K562 (cell line): ENCODE measurements around the gene SLC8A2. TPM values are rescaled to one million over a fixed set of nuclear protein-coding genes. Genes with fewer than 3 reads are reported as not detected.
A peak's percentile ranks its signal among the peaks of the same experiment; 100 is the strongest.

Experiments used
- ATAC-seq: fragments of 200-7000 bp; cut with Tn5 transposase; 3 replicates; pipeline ENCODE4 v1.9.1; 2020; ENCODE audit warnings: moderate library complexity
- BruUV-seq: library from RNA; stranded (reverse); fragments of 400-500 nt; replicated peaks from 2 replicates; lab custom pipeline; 2021; lab: Mats Ljungman, UMichigan
- CTCF ChIA-PET: fragments of 300-600 bp; formaldehyde crosslinking; extraction: SDS; loops from one replicate; lab custom pipeline; 2021; ENCODE audit warnings: low intra/inter-chr PET ratio; lab: Yijun Ruan, JAX
- POLR2A ChIA-PET: fragments of 300-600, 350-650 bp; sonication (Branson Sonifier 250); formaldehyde crosslinking; extraction: SDS; loops from one replicate; lab custom pipeline; 2021; ENCODE audit warnings: antibody characterized with exemption, inconsistent platforms; lab: Yijun Ruan, JAX
- DNase-seq, 4 experiments: peaks; one replicate each; pipeline versions ENCODE4 v3.0.0 to v3.0.0-alpha.2; 2011 to 2018; ENCODE audit warnings: low spot score in 3 of 4, mixed read lengths in 3 of 4; ENCODE audit errors: extremely low read depth in 1 of 4
- FAIRE-seq: peaks from 2 replicates; lab custom pipeline; 2011; peaks lifted over from hg19 to GRCh38; lab: Jason Lieb, UNC
- H2AFZ ChIP-seq: 2 replicates; pipeline ENCODE4 v1.6.0; 2011; ENCODE audit warnings: low read depth, low read length, control low read depth, inconsistent platforms
- H3K27ac ChIP-seq: fragments of 200-600 bp; 3 replicates; pipeline ENCODE4 v1.8.0; 2011; ENCODE audit warnings: low read depth, mild to moderate bottlenecking, control low read depth, inconsistent platforms, low read length, moderate library complexity, mixed read lengths; ENCODE audit errors: extremely low read depth
- H3K27me3 ChIP-seq, 2 experiments: fragments of 300-600 bp in 1 of 2; 2 replicates in 1 of 2; 3 replicates in 1 of 2; pipeline versions ENCODE4 v1.6.0 to v1.8.0; 2011; ENCODE audit warnings: inconsistent platforms in 2 of 2, low read length in 2 of 2, mild to moderate bottlenecking in 1 of 2, mixed read lengths in 1 of 2, moderate library complexity in 1 of 2; ENCODE audit not compliant: control insufficient read depth in 2 of 2, insufficient read depth in 2 of 2
- H3K36me3 ChIP-seq: fragments of 300-600 bp; 3 replicates; pipeline ENCODE4 v1.8.0; 2011; ENCODE audit warnings: mild to moderate bottlenecking, low read length, inconsistent platforms; ENCODE audit not compliant: control insufficient read depth, insufficient read depth
- H3K4me1 ChIP-seq, 2 experiments: fragments of 200-600 bp in 1 of 2; replicated peaks in 1 of 2; 2 replicates in 1 of 2; 3 replicates in 1 of 2; pipeline versions ENCODE4 v1.5.1 to v1.8.0; 2011; ENCODE audit warnings: inconsistent platforms in 2 of 2, low read length in 2 of 2, mild to moderate bottlenecking in 1 of 2, mixed read lengths in 1 of 2, moderate library complexity in 1 of 2; ENCODE audit not compliant: control insufficient read depth in 2 of 2, insufficient read depth in 2 of 2
- H3K4me2 ChIP-seq: 2 replicates; pipeline ENCODE4 v1.6.1; 2011; ENCODE audit warnings: low read length, control low read depth, inconsistent platforms, mixed read lengths; ENCODE audit not compliant: insufficient read depth
- H3K4me3 ChIP-seq: fragments of 200-600 bp; sonication (generic), shearing (Covaris generic); 2 replicates; pipeline ENCODE4 v1.5.1; 2016; ENCODE audit warnings: control low read depth, inconsistent platforms
- H3K79me2 ChIP-seq: fragments of 200-600 bp; 3 replicates; pipeline ENCODE4 v1.8.0; 2011; ENCODE audit warnings: low read length, inconsistent platforms; ENCODE audit not compliant: control insufficient read depth, insufficient read depth
- H3K9ac ChIP-seq, 2 experiments: 2 replicates each; pipeline versions ENCODE4 v1.6.0 to v1.6.1; 2011; ENCODE audit warnings: low read depth in 2 of 2, low read length in 2 of 2, control low read depth in 1 of 2, inconsistent platforms in 1 of 2, mild to moderate bottlenecking in 1 of 2, mixed read lengths in 1 of 2; ENCODE audit not compliant: insufficient read depth in 1 of 2
- H3K9me1 ChIP-seq: one replicate; pipeline ENCODE4 v1.6.0; 2011; ENCODE audit warnings: inconsistent platforms, mild to moderate bottlenecking, low read length, moderate library complexity; ENCODE audit not compliant: control insufficient read depth, insufficient read depth
- H3K9me3 ChIP-seq: replicated peaks from 2 replicates; pipeline ENCODE4 v1.5.1; 2011; ENCODE audit warnings: low read depth, low read length, inconsistent platforms; ENCODE audit not compliant: control insufficient read depth, insufficient read depth
- H4K20me1 ChIP-seq: replicated peaks from 2 replicates; pipeline ENCODE4 v1.6.1; 2011; ENCODE audit warnings: low read length, inconsistent platforms, mixed read lengths; ENCODE audit not compliant: control insufficient read depth, insufficient read depth
- BCOR ChIP-seq: fragments of 450-650 bp; IDR thresholded peaks from 2 replicates; pipeline ENCODE4 v1.6.1; 2016
- HMGN3 ChIP-seq: IDR thresholded peaks from 2 replicates; pipeline ENCODE4 v1.6.1; 2011; ENCODE audit warnings: borderline replicate concordance, low read depth, mild to moderate bottlenecking, mixed read lengths, low read length; ENCODE audit not compliant: insufficient read length; ENCODE audit errors: extremely low read depth
- ZNF121 ChIP-seq: sonication (generic); formaldehyde crosslinking; conservative IDR thresholded peaks from 2 replicates; pipeline ENCODE4 v1.8.0; 2022; ENCODE audit warnings: missing genetic modification reagents
- WGBS: fragments of 100-300 bp; shearing (Covaris generic); methylation state at CpG from one replicate; pipeline ENCODE4 v1.1.6; 2016; ENCODE audit warnings: low coverage, mixed read lengths; ENCODE audit not compliant: insufficient coverage; ENCODE audit errors: missing lambda C conversion rate; 5-methylcytosine and 5-hydroxymethylcytosine counted together
- in situ Hi-C: fragments of 300-500 bp; cut with MboI; formaldehyde crosslinking; loops from 4 replicates; pipeline ENCODE4 v1.15.0; 2018; ENCODE audit warnings: inconsistent platforms, mixed read lengths
- intact Hi-C: fragments of 100-400 bp; cut with micrococcal nuclease; formaldehyde crosslinking; loops from 2 replicates; pipeline ENCODE4 v1.14.2; 2022
- polyA plus RNA-seq, 8 experiments: library from polyadenylated mRNA; depleted of rRNA in 4 of 8; stranded (reverse) in 5 of 8; unstranded in 3 of 8; fragments of >200 nt; fragmentation: Nextera tagmentation in 2 of 8; fragmentation: Illumina TruSeq in 1 of 8; extraction: Ambion mirVana in 2 of 8; extraction: Trizol in 1 of 8; gene quantifications; 2 replicates each; pipeline versions ENCODE4 v1.2.1 to v1.2.3, GENCODE V29; 2011 to 2014; ENCODE audit warnings: inconsistent platforms in 1 of 8, missing spikeins in 1 of 8
- total RNA-seq, 7 experiments: library from RNA; depleted of rRNA in 6 of 7; stranded (reverse); fragments of >200 nt in 6 of 7; fragmentation: Illumina TruSeq in 2 of 7; extraction: Trizol in 2 of 7; gene quantifications; 2 replicates each; pipeline versions ENCODE4 v1.2.1 to v1.2.3, GENCODE V29; 2011 to 2021; ENCODE audit warnings: low replicate concordance in 1 of 7
- TF ChIP-seq, protein P1 (sequence below): sonication (generic); formaldehyde crosslinking; IDR thresholded peaks from 2 replicates; pipeline ENCODE4 v1.8.0; 2022; ENCODE audit warnings: mild to moderate bottlenecking, missing genetic modification reagents, borderline replicate concordance

The SLC8A2 gene
- total and polyA plus RNA-seq, 9 of the 15 experiments (the other 6 are each of a cell fraction or from before 2014, with no cell fraction given), result 0.07 to 0.66 (median 0.24) TPM; not detected in 3

- Histone ChIP-seq H3K79me2 (no peaks in the 10 kb centered on the region), H3K4me3 (no peak overlapping the region), H3K9me1 (no peaks in the 10 kb centered on the region), H3K36me3 (no peaks in the 10 kb centered on the region), H4K20me1 (no peaks in the 10 kb centered on the region), H3K4me1 (no peaks in the 10 kb centered on the region; a peak in 1 of 5 replicates), H3K4me2 (no peak overlapping the region), H2AFZ (no peak overlapping the region), H3K9me3 (no peaks in the 10 kb centered on the region), H3K27me3 (peaks cover 9 to 16% of the 10 kb centered on the region in 2 experiments; a peak in 4 of 5 replicates), H3K27ac (no peak overlapping the region), H3K9ac (no peak overlapping the region)
- TF ChIP-seq ZNF121 (CRISPR knock-in tag), result peak; percentile 93
- no peak for TF ChIP-seq HMGN3
- peak; percentile 32; the same call in 1 of the 2 replicates for TF ChIP-seq BCOR
- TF ChIP-seq, protein P1, sequence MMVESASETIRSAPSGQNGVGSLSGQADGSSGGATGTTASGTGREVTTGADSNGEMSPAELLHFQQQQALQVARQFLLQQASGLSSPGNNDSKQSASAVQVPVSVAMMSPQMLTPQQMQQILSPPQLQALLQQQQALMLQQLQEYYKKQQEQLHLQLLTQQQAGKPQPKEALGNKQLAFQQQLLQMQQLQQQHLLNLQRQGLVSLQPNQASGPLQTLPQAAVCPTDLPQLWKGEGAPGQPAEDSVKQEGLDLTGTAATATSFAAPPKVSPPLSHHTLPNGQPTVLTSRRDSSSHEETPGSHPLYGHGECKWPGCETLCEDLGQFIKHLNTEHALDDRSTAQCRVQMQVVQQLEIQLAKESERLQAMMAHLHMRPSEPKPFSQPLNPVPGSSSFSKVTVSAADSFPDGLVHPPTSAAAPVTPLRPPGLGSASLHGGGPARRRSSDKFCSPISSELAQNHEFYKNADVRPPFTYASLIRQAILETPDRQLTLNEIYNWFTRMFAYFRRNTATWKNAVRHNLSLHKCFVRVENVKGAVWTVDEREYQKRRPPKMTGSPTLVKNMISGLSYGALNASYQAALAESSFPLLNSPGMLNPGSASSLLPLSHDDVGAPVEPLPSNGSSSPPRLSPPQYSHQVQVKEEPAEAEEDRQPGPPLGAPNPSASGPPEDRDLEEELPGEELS (CRISPR knock-in tag), result peak; percentile 26; the same call in 1 of the 2 replicates
- FAIRE-seq, result no peak
- BruUV-seq, result no TSS peak
- ATAC-seq, result peak; percentile 29; the same call in 2 of the 3 replicates
- ChIA-PET POLR2A (interaction anchor here (0.6 to 1.0 kb wide), 4 partner anchors 42 to 116 kb away, joined by 3 to 4 read pairs (median 3); partner anchors contain the start of gene INAFM1), CTCF (interaction anchor here (0.5 to 2.6 kb wide), 6 partner anchors 81 to 956 kb away, joined by 3 to 28 read pairs (median 8); partner anchors contain the start of gene C5AR1)
- in situ Hi-C loops, result loop anchor here (5.0 kb wide), 1 partner anchor 94 kb away; no protein-coding TSS in a partner anchor
- DNase-seq, result no peak
- WGBS, result 34% methylated on average over 20 of the region's 20 CpGs
- intact Hi-C loops, result loop anchor here (1.0 to 2.0 kb wide), 3 partner anchors 86 to 106 kb away; no protein-coding TSS in a partner anchor
Measured at GRCh38 chr19:47390533-47391488, 80.9 kb downstream of the SLC8A2 start.
